ENCODE measurements around the gene TAF7L.

DNA sequence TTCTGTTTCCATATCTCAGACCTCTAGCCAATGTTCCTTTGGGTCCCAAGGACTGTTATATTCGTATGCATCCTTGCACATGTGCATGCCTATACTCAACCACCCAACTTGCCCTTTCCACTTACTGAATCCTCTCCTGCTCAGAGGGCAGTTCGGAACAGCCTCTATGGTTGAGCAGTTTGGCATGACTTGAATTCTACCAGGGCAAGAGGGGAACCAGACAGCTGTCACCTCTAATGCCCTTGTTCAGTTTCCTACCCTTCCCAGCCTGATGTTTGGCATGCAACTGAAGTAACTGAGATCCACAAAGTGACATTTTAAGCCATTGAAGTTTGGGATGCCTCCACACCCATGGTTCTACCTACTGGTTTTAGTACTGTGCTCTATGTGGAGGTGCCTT lies 54.1 kb downstream of the TAF7L start:
- TF ChIP-seq, protein P1, sequence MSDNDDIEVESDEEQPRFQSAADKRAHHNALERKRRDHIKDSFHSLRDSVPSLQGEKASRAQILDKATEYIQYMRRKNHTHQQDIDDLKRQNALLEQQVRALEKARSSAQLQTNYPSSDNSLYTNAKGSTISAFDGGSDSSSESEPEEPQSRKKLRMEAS (IDR thresholded peaks at IDR 0.05), result no peak
- TF ChIP-seq FOXM1 (IDR thresholded peaks at IDR 0.05; ENCODE audit: borderline replicate concordance, low read depth), result no peak
- TF ChIP-seq YY1 (IDR thresholded peaks at IDR 0.05; ENCODE audit: low read depth), result no peak
- TF ChIP-seq, protein P2, sequence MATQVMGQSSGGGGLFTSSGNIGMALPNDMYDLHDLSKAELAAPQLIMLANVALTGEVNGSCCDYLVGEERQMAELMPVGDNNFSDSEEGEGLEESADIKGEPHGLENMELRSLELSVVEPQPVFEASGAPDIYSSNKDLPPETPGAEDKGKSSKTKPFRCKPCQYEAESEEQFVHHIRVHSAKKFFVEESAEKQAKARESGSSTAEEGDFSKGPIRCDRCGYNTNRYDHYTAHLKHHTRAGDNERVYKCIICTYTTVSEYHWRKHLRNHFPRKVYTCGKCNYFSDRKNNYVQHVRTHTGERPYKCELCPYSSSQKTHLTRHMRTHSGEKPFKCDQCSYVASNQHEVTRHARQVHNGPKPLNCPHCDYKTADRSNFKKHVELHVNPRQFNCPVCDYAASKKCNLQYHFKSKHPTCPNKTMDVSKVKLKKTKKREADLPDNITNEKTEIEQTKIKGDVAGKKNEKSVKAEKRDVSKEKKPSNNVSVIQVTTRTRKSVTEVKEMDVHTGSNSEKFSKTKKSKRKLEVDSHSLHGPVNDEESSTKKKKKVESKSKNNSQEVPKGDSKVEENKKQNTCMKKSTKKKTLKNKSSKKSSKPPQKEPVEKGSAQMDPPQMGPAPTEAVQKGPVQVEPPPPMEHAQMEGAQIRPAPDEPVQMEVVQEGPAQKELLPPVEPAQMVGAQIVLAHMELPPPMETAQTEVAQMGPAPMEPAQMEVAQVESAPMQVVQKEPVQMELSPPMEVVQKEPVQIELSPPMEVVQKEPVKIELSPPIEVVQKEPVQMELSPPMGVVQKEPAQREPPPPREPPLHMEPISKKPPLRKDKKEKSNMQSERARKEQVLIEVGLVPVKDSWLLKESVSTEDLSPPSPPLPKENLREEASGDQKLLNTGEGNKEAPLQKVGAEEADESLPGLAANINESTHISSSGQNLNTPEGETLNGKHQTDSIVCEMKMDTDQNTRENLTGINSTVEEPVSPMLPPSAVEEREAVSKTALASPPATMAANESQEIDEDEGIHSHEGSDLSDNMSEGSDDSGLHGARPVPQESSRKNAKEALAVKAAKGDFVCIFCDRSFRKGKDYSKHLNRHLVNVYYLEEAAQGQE (IDR thresholded peaks at IDR 0.05; ENCODE audit: low read depth), result no peak
- TF ChIP-seq CEBPB (IDR thresholded peaks at IDR 0.05), result no peak
- TF ChIP-seq CREB1 (IDR thresholded peaks at IDR 0.05; ENCODE audit: low read depth), result no peak
- TF ChIP-seq TCF12 (IDR thresholded peaks at IDR 0.05; ENCODE audit: low read depth), result no peak
- no peak for TF ChIP-seq EP300 (IDR thresholded peaks at IDR 0.05; ENCODE audit: borderline replicate concordance)
- TF ChIP-seq EGR1 (IDR thresholded peaks at IDR 0.05), result no peak
